ENCODE results near the gene ZC3H12D.

GRCh38 chr6:149471801-149472200 is 13.0 kb downstream of the ZC3H12D start:
- TF ChIP-seq CTCF (conservative IDR thresholded peaks at IDR 0.05; ENCODE audit: low read length) (no peak), EZH2phosphoT487 (IDR thresholded peaks at IDR 0.05; ENCODE audit: borderline replicate concordance) (no peak)
